ENCODE data around the gene GCK. TPM values are rescaled to one million over a fixed set of nuclear protein-coding genes. Genes with fewer than 3 reads are reported as not detected.

Gene GCK
- total and polyA plus RNA-seq, 2 of the 13 experiments (the other 11 are each of a cell fraction or from before 2014, with no cell fraction given) = not detected

DNA sequence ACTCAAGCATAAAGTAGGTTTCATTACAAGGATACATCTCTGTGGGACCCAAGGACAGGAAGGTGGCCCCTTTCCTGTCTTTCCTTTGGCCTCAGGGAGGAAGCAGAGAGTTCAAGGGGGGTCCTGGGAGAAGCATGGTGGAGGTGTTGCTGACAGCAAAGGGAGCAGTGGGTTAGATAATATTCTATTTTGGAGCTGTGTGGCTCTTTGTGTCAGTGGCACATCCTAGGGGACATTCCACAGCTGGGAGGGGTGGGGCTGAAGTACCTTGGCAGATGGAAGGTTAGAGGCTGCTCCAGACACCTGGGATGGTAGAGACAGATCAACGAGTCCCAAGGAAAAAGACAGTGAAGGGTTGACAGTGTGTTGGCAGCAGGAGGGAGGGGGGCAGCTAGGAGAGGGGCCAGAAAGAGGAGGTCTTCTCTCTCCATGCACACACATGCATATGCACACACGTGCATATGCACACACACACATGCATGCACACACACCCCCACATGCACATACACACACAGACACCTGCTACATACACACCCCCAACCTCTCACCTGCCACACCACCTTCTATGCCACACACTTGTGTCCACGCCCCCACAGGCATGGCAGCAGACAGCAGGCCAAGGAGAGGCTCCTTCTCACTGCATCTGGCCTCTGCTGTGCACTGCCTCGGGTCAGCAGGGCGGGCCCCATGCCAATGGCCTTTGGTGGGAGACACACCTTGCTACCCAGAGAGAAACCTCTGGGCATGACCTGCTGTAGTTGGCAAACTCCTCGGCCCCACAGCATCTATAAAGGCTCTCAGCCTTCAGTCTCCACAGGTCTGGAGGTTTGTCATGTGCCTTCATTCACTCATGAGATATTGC is 60.3 kb downstream of the GCK start:
- no peak overlapping the region for H3K9ac ChIP-seq (ENCODE audit: insufficient read depth, low read depth, low read length)

DNA sequence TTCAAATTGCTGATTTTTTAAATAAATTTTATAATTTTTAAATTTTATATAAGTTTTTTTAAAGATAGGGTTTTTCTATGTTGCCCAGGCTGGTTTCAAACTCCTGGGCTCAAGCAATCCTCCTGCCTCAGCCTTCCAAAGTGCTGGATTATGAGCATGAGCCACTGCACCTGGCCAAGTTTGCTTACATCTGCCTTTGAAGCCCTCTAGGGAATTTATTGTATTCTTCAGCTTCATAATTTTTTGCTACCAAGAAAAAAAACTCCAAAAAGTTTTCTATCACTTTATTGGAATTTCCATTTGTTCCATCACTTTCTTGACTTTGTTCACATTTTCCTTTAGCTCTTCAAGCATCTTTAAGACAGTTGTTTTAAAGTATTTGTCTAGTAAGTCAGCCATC is 62.1 kb downstream of the GCK start:
- no TSS peak for BruUV-seq (replicated peaks)
- ATAC-seq (no peak), DNase-seq (ENCODE audit: low spot score) (no peak), FAIRE-seq (no peak)
- H3K4me1 ChIP-seq (ENCODE audit: insufficient read depth, low read length) = peaks cover 45% of the 10 kb centered on the region
- H3K27me3 ChIP-seq (ENCODE audit: control insufficient read depth in 1 of 2, insufficient read depth in 2 of 2, low read length in 2 of 2) = peaks cover 0 to 2% of the 10 kb centered on the region in 2 experiments; a peak in 1 of 5 replicates
- H3K36me3 ChIP-seq (replicated peaks in 1 of 2; ENCODE audit: control insufficient read depth in 1 of 2, insufficient read depth in 2 of 2, low read length in 2 of 2) = no peaks in the 10 kb centered on the region
- H3K9ac ChIP-seq (ENCODE audit: insufficient read depth, low read depth, low read length) = no peak overlapping the region
- peaks cover 8% of the 10 kb centered on the region for H3K79me2 ChIP-seq (ENCODE audit: insufficient read depth, low read length)
- CTCF ChIA-PET (ENCODE audit: low intra/inter-chr PET ratio, low total read pairs) = no interaction called here
- no peak overlapping the region for H2AFZ ChIP-seq (ENCODE audit: low read length)
- no peak overlapping the region for H3K4me2 ChIP-seq (ENCODE audit: low read depth, low read length)
- POLR2A ChIA-PET = no interaction called here
- no peak overlapping the region for H3K4me3 ChIP-seq (replicated peaks in 1 of 3; ENCODE audit: insufficient read depth in 1 of 3, low read depth in 2 of 3, low read length in 3 of 3)
- intact Hi-C loops (cut with micrococcal nuclease; ENCODE audit: unreplicated experiment) (no loop called here), in situ Hi-C loops (cut with HindIII; ENCODE audit: extremely low pct_ligation_motif_present, low pct_unique_long_range_greater_than_20kb) (no loop called here)
- no peak overlapping the region for H3K27ac ChIP-seq (ENCODE audit: extremely low read length, insufficient read depth, low read length)
- H3K9me3 ChIP-seq (ENCODE audit: low read length) = no peaks in the 10 kb centered on the region
- H4K20me1 ChIP-seq (ENCODE audit: insufficient read depth, low read length) = no peaks in the 10 kb centered on the region
- TF ChIP-seq, protein P1, sequence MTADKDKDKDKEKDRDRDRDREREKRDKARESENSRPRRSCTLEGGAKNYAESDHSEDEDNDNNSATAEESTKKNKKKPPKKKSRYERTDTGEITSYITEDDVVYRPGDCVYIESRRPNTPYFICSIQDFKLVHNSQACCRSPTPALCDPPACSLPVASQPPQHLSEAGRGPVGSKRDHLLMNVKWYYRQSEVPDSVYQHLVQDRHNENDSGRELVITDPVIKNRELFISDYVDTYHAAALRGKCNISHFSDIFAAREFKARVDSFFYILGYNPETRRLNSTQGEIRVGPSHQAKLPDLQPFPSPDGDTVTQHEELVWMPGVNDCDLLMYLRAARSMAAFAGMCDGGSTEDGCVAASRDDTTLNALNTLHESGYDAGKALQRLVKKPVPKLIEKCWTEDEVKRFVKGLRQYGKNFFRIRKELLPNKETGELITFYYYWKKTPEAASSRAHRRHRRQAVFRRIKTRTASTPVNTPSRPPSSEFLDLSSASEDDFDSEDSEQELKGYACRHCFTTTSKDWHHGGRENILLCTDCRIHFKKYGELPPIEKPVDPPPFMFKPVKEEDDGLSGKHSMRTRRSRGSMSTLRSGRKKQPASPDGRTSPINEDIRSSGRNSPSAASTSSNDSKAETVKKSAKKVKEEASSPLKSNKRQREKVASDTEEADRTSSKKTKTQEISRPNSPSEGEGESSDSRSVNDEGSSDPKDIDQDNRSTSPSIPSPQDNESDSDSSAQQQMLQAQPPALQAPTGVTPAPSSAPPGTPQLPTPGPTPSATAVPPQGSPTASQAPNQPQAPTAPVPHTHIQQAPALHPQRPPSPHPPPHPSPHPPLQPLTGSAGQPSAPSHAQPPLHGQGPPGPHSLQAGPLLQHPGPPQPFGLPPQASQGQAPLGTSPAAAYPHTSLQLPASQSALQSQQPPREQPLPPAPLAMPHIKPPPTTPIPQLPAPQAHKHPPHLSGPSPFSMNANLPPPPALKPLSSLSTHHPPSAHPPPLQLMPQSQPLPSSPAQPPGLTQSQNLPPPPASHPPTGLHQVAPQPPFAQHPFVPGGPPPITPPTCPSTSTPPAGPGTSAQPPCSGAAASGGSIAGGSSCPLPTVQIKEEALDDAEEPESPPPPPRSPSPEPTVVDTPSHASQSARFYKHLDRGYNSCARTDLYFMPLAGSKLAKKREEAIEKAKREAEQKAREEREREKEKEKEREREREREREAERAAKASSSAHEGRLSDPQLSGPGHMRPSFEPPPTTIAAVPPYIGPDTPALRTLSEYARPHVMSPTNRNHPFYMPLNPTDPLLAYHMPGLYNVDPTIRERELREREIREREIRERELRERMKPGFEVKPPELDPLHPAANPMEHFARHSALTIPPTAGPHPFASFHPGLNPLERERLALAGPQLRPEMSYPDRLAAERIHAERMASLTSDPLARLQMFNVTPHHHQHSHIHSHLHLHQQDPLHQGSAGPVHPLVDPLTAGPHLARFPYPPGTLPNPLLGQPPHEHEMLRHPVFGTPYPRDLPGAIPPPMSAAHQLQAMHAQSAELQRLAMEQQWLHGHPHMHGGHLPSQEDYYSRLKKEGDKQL (CRISPR knock-in tag; IDR thresholded peaks at IDR 0.05; ENCODE audit: low read depth) = no peak
- TF ChIP-seq KLF6 (CRISPR knock-in tag; IDR thresholded peaks at IDR 0.05) = no peak
- TF ChIP-seq, protein P2, sequence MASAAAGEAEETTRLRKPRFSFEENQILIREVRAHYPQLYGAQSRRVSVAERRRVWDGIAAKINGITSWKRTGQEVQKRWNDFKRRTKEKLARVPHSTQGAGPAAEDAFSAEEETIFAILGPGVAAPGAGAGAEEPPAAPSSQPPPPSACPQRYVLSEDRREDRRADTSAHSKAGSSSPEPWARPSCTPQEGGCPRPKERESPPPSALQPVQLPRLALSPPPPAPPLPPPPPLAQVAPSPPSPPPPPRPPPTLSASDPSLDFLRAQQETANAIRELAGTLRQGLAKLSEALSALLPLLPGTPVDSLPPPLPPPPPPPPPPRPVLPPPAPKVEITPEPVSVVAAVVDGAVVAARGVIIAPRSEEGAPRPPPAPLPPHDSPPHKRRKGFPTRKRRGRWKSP (CRISPR knock-in tag; IDR thresholded peaks at IDR 0.05) = no peak
- TF ChIP-seq, protein P3, sequence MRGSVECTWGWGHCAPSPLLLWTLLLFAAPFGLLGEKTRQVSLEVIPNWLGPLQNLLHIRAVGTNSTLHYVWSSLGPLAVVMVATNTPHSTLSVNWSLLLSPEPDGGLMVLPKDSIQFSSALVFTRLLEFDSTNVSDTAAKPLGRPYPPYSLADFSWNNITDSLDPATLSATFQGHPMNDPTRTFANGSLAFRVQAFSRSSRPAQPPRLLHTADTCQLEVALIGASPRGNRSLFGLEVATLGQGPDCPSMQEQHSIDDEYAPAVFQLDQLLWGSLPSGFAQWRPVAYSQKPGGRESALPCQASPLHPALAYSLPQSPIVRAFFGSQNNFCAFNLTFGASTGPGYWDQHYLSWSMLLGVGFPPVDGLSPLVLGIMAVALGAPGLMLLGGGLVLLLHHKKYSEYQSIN (CRISPR knock-in tag; IDR thresholded peaks at IDR 0.05; ENCODE audit: borderline replicate concordance) = no peak

More for the DNA sequence above, 60.3 kb downstream of the GCK start:
- no peaks in the 10 kb centered on the region for H3K9me3 ChIP-seq (ENCODE audit: low read length)
- CTCF ChIA-PET (ENCODE audit: low intra/inter-chr PET ratio, low total read pairs) = no interaction called here
- no peak overlapping the region for H3K4me2 ChIP-seq (ENCODE audit: low read depth, low read length)
- no peaks in the 10 kb centered on the region for H4K20me1 ChIP-seq (ENCODE audit: insufficient read depth, low read length)
- no peak for ATAC-seq
- H2AFZ ChIP-seq (ENCODE audit: low read length) = no peak overlapping the region
- no peak overlapping the region for H3K27ac ChIP-seq (ENCODE audit: extremely low read length, insufficient read depth, low read length)
- TF ChIP-seq EED (CRISPR knock-in tag; IDR thresholded peaks at IDR 0.05) = no peak
- TF ChIP-seq, protein P4, sequence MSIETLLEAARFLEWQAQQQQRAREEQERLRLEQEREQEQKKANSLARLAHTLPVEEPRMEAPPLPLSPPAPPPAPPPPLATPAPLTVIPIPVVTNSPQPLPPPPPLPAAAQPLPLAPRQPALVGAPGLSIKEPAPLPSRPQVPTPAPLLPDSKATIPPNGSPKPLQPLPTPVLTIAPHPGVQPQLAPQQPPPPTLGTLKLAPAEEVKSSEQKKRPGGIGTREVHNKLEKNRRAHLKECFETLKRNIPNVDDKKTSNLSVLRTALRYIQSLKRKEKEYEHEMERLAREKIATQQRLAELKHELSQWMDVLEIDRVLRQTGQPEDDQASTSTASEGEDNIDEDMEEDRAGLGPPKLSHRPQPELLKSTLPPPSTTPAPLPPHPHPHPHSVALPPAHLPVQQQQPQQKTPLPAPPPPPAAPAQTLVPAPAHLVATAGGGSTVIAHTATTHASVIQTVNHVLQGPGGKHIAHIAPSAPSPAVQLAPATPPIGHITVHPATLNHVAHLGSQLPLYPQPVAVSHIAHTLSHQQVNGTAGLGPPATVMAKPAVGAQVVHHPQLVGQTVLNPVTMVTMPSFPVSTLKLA (IDR thresholded peaks at IDR 0.05) = peak; percentile 91
- no peaks in the 10 kb centered on the region for H3K79me2 ChIP-seq (ENCODE audit: insufficient read depth, low read length)
- intact Hi-C loops (cut with micrococcal nuclease; ENCODE audit: unreplicated experiment) = no loop called here
- WGBS (ENCODE audit: low lambda C conversion rate) = 0% methylated on average over 4 of the region's 6 CpGs
- FAIRE-seq = no peak
- H3K27me3 ChIP-seq (ENCODE audit: control insufficient read depth in 1 of 2, insufficient read depth in 2 of 2, low read length in 2 of 2) = peaks cover 0 to 2% of the 10 kb centered on the region in 2 experiments; a peak in 1 of 5 replicates
- BruUV-seq (replicated peaks) = no TSS peak
- H3K4me1 ChIP-seq (ENCODE audit: insufficient read depth, low read length) = peaks cover 38% of the 10 kb centered on the region
- no peak for DNase-seq (ENCODE audit: low spot score)
- in situ Hi-C loops (cut with HindIII; ENCODE audit: extremely low pct_ligation_motif_present, low pct_unique_long_range_greater_than_20kb) = no loop called here
- POLR2A ChIA-PET = no interaction called here
- no peak overlapping the region for H3K4me3 ChIP-seq (replicated peaks in 1 of 3; ENCODE audit: insufficient read depth in 1 of 3, low read depth in 2 of 3, low read length in 3 of 3)
- no peaks in the 10 kb centered on the region for H3K36me3 ChIP-seq (replicated peaks in 1 of 2; ENCODE audit: control insufficient read depth in 1 of 2, insufficient read depth in 2 of 2, low read length in 2 of 2)

Measured in HepG2 (cell line).